K562 (cell line): ENCODE results near the gene MYCT1.

ENCODE experiments used
- FOXP1 ChIP-seq: sonication (generic); formaldehyde crosslinking; IDR thresholded peaks from 2 replicates; pipeline ENCODE4 v1.8.0; 2022; ENCODE audit warnings: mild to moderate bottlenecking, missing genetic modification reagents
- POLR2AphosphoS5 ChIP-seq: IDR thresholded peaks from 2 replicates; pipeline ENCODE4 v1.6.1; 2011; ENCODE audit warnings: mild to moderate bottlenecking, low read depth, low read length, moderate library complexity; ENCODE audit not compliant: control insufficient read depth, insufficient read depth
- SMC3 ChIP-seq: conservative IDR thresholded peaks from 2 replicates; pipeline ENCODE4 v1.6.1; 2011; ENCODE audit warnings: low read depth, low read length, improper control_type of control experiment; ENCODE audit not compliant: insufficient read depth
- ZBTB5 ChIP-seq: fragments of 450-650 bp; IDR thresholded peaks from 2 replicates; pipeline ENCODE4 v1.6.1; 2017; ENCODE audit warnings: antibody characterized with exemption
- ZNF24 ChIP-seq: fragments of 450-650 bp; IDR thresholded peaks from 2 replicates; pipeline ENCODE4 v1.6.1; 2016
- ZNF311 ChIP-seq: fragments of 250-450 bp; sonication (Bioruptor Pico); IDR thresholded peaks from 2 replicates; pipeline ENCODE4 v1.4.0; 2020; ENCODE audit warnings: mild to moderate bottlenecking, moderate library complexity

- TF ChIP-seq SMC3 (no peak), ZNF24 (no peak), POLR2AphosphoS5 (no peak), FOXP1 (no peak), ZBTB5 (no peak), ZNF311 (CRISPR knock-in tag) (no peak)
These were observed 3.6 kb downstream of the MYCT1 start for GRCh38 chr6:152701081-152701862.
